ENCODE measurements around the gene APBA1. TPM values are rescaled to one million over a fixed set of nuclear protein-coding genes. Genes with fewer than 3 reads are reported as not detected.
"Not testable (repeated sequence)": the region's sequence is repeated elsewhere in the genome, so short reads cannot be mapped to it uniquely, and the experiment has no call there.

The APBA1 gene
- total RNA-seq, 1 donor from 2014 or later = 1.9 TPM

DNA sequence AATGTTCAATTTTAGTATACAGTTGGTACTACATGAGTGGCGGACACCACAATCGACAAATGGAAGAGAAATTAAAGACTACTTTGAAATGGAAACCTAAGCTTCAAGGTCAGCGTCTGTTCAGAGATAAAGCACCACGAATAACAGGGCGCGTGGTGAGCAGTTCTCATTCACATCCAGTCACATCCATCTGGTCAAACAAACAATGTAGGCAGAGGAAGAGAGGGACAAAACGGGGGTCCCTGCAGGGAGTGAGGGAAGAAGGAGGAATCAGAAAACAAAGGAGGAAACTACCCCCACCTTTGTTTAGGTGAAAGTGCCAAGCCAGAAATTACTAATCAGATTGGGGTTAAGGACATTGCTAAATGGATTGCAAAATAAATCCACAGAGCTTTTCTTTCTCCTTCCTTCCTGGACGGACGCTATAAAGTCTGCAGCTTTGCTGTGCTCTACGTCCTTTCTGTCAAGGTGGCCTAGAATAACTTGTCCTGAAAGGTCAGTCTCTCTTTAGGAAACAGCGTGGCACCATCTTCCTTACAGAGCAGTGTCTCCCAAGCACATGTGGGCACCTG, 208.6 kb downstream of the APBA1 start:
- intact Hi-C loops (cut with DNase I) = no loop called here
- no peak for DNase-seq (ENCODE audit: low spot score)

DNA sequence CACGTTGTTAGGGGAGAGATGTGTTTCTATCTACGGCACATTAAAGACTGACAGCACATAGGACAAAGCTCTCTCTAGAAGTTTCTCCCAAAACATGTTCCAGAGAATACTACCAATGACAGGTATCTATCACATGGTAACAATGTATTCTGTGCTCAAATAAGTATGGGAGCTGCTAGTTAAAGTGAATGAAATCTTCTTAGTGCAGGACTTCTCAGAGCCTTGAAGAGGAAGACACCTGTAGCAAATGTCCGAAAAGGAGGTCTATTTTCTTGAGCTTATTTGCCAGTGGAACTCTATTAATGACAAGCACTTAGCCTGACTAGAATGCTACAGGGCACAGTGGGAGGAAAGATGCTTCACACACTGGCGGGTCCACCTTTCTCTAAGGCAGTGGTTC, 209.8 kb downstream of the APBA1 start:
- DNase-seq (ENCODE audit: low spot score) = no peak
- intact Hi-C loops (cut with DNase I) = no loop called here

DNA sequence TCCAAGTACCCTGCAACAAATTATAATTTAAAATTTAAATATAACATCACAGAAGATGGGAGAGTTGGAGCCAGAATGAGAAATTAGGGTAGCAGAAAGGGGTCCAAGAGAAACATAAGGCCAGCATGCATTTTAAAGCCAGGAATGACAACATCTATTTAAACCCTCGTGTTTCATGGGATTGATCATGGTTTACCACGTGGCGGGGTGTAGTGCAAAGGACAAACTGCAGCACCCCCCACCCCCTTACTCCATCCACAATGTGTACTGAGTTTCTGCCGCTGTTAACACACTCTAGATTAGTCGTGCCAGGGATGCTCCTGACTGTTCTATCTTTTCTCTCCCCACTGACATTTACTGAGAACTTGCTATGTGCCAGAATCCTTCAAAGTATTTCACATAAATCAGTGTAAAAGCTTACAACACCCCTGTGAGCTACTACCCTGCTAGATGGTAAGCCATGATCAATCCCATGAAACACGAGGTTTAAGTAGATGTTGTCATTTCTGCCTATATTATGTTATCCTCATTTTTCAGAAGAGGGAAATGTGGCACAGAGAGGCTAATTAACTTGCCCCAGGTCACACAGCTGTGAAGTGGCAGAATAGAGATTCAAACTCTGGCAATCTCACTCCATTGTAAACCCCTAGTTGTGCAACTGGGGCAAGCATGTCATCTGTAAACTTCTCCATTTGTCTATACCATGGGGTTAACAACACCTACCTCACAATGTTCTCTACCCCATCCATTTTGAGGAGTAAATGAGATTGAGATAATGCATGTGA, 210.9 kb downstream of the APBA1 start:
- intact Hi-C loops (cut with DNase I) = no loop called here
- DNase-seq (ENCODE audit: low spot score) = no peak

DNA sequence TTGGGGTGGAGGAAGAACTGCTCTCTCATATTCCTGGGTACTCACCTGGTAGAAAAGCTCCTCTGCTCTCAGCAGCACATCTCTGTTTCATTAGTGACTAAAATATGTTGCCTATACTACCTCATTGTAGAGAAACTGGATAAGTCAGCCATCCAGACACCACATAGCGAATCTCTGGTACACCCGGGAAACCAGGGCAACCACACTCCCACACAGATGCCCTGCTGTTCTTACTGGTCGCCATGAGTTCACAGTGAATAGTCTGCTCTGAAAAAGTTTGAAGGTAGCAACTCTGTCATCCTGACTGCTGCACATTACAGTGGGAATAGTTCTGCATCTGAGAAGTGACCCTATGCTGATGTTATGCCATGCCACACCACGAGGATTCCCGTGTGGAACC, 212.2 kb downstream of the APBA1 start:
- no peak for DNase-seq (ENCODE audit: low spot score)
- intact Hi-C loops (cut with DNase I) = no loop called here

DNA sequence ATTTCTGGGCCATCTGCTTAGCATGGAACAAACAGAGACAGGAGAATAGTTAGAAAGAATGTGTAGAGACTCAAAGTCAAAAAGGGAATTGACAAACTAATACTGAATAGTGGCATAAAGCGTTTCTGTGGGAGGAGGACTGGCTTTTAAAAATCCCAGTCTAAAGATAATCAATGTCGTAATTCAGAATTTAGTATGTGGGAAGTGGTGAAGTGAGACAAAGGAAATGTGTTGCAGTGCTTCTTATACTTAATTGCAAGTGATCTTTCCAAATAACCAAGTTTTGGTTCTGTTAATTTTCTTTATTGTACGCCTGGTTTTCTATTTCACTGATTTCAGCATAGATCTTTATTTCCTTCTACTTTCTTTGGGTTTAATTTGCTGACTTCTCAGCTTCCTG, 214.0 kb downstream of the APBA1 start:
- DNase-seq (ENCODE audit: low spot score) = no peak
- intact Hi-C loops (cut with DNase I) = no loop called here

DNA sequence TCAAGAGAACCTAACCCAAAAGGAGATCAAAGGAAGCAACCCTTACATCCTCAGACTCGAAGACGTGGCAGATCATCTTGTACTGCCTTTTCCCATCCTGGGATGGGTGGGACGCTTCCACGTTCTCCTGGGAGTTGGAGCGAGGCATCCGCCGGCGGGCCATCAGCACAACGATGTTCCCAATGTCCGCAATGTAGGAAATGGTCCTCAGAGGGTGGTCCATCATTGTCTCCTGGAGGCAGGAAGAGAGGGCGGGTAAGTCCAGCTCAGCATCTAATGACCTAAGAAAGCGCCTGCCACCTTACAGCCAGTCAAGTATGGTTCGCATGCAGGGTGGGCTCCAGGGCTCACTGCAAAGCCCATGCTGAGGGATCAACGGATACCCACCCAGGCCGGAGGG, 216.0 kb downstream of the APBA1 start:
- DNase-seq (ENCODE audit: low spot score) = no peak
- intact Hi-C loops (cut with DNase I) = no loop called here

DNA sequence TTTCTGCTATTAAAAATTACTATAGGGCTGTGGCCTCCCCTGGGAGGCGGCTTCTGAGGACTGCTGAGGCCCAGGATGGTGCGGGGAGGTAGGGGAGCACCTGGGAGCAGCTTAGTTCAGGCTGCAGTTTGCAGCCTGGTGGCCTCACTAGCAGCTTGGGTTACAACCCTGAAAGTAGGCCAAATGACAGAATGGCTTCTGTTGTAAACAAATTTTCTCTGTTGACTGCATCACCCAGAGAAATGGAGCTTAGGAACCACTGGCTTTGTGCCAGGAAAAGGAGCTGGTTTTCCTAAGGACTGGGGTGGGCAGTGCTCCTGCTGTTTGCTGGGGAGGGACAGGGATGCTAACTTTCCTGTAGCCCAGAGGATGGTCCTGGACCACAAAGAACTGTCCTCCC, 216.9 kb downstream of the APBA1 start:
- no peak for DNase-seq (ENCODE audit: low spot score)
- intact Hi-C loops (cut with DNase I) = no loop called here

DNA sequence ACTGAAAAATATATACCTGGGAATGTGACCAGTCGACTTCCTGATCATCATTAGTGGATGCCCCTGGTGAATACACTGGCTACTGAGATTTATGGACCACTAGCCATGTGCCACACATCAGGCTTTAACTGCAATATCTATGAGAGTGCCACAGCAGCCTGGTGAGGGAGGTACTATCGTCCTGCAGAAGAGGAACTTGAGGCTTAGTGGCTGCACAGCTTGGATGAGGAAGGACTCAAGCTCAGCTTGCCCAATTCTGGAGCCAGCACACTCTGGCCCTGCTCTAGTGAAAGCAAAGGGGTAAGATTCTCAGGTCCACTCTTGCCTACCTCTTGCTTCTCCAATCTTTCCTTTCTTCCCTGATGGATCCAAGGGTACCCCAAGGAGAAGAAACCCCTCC, 217.8 kb downstream of the APBA1 start:
- intact Hi-C loops (cut with DNase I) = no loop called here
- DNase-seq (ENCODE audit: low spot score) = no peak

DNA sequence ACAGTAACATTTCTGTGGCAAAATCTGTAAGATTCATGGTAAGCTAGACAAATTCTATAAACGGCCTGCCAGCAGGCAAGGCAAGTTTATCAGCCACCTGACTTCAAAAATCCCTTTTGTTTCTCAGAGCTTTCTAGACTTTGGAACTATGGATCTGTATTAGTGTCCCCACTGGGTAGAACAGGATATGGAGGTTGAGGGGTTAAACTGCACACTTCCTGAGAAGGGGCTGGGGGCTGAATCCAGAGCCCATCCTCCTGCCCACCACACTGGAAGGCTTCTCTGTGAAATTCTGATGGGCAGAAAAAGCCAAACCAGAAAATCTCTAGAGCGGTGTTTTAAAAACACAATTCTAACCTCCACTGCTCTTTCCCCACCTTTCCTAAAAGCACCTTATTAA, 218.4 kb downstream of the APBA1 start:
- intact Hi-C loops (cut with DNase I) = no loop called here
- DNase-seq (ENCODE audit: low spot score) = no peak

DNA sequence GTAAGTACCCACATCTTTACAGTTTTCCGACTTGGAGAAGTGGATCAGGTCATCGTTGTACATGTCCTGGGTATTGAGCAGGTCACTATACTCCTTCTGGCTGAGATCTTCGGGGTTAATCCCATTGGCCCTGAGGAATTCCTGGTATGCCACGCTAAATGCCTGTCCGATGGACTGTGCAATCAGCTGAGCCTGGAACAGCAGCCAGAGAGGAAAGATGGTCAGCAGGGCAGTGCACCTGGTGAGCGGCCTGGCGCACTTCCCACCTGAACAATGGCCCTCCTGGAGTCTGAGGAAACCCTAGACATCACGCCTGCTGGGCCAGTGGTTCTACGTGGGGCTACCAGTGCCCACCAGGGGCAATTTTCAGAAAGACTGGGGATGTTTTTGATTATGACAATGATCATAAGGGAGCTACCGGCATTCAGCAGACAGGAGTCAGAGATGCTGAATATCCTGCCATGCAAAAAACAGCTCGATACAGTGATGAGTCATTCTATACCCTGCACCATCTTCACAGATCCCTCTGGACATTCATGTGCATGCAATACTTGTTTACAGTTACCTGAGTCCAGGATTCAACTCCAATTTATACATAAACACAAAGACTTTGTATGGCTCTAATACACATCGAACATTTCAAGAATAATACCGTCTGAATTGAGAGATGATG, 219.9 kb downstream of the APBA1 start:
- DNase-seq (ENCODE audit: low spot score) = no peak
- intact Hi-C loops (cut with DNase I) = no loop called here

DNA sequence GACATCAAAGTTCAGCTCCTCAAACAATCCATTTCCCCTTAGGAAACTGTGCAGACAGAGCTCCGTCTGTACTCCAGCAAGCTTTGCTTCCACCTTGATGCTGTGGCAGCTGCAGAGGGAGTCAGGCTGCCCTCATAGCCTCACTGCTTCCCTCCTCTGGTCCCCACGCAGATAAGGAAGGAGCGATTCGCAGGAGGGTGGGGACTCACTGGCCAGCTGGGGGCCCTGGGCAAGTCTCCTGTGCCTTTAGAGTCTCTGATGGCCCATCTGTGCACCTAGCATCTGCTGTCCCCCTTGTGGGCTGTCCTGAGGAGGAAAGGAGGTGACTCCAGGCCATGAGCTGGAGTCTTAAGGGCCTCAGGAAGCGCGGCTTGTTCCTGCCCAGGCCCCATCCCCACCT, 225.7 kb downstream of the APBA1 start:
- DNase-seq (ENCODE audit: low spot score) = no peak
- intact Hi-C loops (cut with DNase I) = no loop called here

DNA sequence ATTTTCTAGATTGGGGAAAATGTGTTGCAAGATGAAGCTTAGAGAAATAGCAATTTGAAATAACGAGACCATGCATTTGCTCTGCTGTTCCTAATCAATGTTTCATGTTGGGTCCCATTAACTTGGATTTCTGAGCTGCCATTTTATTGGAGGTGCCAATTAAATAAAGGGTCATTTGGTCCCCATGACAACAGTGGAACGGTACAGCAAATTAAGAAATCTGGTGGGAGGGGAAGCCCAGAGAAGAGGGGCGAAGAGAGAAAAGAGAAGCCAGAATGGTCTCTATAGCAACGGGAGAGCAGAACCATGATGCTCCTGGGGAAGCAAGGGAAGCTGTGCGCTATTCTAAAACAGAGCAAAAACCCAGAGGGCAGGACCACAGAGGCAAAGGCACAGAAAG, 226.9 kb downstream of the APBA1 start:
- DNase-seq (ENCODE audit: low spot score) = no peak
- intact Hi-C loops (cut with DNase I) = no loop called here

DNA sequence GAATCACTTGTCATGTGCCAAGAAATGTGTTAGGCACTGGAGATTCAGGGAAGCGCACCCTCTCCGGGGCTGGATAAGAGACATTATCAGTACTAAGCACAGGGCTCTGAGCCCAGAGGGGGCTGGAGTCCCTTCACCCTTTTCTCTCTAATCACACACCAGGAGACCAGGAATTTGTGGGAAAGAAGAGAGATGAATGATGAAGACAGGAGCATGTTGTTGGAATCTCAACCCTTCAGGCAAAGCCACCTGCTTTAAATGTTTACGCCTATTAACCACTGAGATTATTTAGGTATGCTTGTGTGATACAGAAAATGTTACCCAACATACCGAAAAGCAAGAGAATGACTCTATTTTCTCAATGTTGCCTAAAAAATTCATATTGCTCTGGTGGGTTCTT, 227.4 kb downstream of the APBA1 start:
- no peak for DNase-seq (ENCODE audit: low spot score)
- intact Hi-C loops (cut with DNase I) = no loop called here

DNA sequence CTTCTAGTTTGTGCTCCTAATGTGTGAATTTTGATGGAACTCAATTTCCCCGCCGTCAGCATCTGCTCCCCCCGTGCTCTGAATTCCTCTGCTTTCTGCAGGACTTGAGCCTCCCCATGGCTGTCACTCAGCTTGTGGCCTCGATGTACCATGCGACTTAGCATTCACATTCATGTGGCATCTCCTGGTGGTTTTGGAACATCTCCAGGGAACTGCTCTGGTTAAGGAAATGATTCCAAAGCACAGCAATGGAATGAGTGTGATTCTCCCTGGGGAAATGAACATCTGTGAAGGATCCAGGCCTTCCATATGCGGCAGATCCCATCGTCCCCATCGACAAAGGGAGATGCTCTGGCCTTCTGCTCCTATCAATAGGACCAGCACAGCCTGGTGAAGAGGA, 228.2 kb downstream of the APBA1 start:
- no peak for DNase-seq (ENCODE audit: low spot score)

DNA sequence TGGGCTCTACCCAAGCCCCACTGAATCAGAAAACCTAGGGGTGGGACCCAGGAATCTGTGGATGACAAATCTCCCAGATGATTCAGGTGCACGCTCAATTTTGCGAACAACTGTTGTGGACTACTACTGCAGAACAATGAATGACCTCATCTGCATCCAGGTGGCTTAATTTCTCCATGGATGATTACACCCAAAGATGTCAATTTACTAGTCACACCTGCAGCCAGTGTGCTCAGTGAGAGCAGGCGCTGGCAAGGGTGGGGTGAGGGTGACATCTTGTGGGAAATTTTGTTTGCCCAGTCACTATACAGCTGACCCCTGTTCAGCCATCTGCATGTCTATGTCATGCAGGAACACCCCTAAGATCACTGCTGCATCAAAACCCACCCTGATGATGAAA, 229.0 kb downstream of the APBA1 start:
- no peak for DNase-seq (ENCODE audit: low spot score)
- intact Hi-C loops (cut with DNase I) = no loop called here

More for the DNA sequence above, 228.2 kb downstream of the APBA1 start:
- intact Hi-C loops (cut with DNase I) = no loop called here

DNA sequence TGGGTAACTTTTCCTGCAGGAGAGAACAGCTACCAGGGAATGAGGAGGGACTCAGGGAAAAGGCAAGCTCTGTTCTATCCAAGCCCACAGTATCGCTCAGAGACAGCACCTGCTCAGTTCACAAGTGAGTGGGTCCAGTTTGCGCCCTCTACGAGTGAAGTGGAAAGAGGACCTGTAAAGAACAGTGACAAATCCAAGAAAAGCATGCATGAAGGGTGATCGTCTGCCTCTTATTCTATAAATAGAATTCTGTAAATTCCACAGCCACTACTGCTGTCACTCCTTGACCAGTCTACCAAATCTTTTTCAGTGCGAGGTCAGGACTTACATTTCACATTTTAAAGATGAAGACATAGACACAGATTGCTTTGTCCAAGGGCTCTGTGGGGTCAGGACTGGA, 229.7 kb downstream of the APBA1 start:
- DNase-seq (ENCODE audit: low spot score) = no peak
- intact Hi-C loops (cut with DNase I) = no loop called here

DNA sequence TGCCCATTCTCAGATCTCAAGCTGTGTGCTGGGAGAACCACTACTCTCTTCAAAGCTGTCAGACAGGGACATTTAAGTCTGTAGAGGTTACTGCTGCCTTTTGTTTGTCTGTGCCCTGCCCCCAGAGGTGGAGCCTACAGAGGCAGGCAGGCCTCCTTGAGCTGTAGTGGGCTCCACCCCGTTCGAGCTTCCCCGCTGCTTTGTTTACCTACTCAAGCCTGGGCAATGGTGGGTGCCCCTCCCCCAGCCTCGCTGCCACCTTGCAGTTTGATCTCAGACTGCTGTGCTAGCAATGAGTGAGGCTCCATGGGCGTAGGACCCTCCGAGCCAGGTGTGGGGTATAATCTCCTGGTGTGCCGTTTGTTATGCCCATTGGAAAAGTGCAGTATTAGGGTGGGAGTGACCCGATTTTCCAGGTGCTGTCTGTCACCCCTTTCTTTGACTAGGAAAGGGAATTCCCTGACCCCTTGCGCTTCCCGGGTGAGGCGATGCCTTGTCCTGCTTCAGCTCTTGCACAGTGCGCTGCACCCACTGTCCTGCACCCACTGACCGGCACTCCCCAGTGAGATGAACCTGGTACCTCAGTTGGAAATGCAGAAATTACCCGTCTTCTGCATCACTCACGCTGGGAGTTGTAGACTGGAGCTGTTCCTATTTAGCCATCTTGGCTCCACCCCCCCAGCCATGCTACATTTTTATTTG, 231.8 kb downstream of the APBA1 start:
- DNase-seq (ENCODE audit: low spot score); intact Hi-C loops (cut with DNase I): not testable (repeated sequence)

DNA sequence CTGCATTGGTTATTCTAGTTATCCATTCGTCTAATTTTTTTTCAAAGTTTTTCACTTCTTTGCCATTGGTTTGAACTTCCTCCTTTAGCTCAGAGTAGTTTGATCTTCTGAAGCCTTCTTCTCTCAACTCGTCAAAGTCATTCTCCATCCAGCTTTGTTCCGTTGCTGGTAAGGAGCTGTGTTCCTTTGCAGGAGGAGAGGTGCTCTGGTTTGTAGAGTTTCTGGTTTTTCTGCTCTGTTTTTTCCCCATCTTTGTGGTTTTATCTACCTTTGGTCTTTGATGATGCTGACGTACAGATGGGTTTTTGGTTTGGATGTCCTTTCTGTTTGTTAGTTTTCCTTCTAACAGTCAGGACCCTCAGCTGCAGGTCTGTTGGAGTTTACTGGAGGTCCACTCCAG, 232.5 kb downstream of the APBA1 start:
- DNase-seq (ENCODE audit: low spot score); intact Hi-C loops (cut with DNase I): not testable (repeated sequence)

DNA sequence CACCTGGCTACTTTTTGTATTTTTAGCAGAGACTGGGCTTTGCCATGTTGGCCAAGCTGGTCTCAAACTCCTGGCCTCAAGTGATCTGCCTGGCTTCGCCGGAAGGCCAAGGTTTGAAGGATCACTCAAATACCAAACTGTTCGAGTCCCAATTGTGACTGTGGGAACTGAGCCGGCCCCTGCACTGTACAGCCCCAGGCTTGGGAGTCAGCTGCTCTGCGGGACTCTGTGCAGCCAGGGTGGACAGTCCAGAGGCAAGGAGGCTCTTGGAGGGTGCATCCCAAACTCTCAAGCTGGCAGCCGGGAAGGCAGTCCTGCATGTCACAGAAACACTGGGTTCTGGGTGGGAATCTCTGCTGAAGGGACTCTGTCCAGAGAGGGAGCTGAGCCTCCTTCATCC, 238.2 kb downstream of the APBA1 start:
- intact Hi-C loops (cut with DNase I) = no loop called here
- DNase-seq (ENCODE audit: low spot score) = no peak

DNA sequence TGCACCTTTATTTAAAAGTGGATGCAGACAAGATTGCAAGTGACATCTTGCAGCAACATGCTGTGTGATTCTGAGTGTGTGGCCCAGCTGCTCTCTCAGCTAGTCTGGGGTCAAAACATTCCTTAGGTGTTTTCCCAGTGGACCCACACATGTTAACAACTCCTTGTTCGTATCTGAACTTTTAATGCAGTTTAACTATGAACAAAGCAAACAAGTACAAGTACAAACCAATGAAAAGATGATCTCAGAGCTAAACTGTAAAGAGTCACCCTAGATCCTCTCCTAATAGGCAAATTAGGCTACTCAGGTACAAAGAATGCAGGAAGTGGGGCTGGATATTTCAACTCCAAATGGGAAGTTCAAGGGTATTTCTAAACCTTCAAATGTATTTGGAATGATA, 238.8 kb downstream of the APBA1 start:
- DNase-seq (ENCODE audit: low spot score) = no peak
- intact Hi-C loops (cut with DNase I) = no loop called here

DNA sequence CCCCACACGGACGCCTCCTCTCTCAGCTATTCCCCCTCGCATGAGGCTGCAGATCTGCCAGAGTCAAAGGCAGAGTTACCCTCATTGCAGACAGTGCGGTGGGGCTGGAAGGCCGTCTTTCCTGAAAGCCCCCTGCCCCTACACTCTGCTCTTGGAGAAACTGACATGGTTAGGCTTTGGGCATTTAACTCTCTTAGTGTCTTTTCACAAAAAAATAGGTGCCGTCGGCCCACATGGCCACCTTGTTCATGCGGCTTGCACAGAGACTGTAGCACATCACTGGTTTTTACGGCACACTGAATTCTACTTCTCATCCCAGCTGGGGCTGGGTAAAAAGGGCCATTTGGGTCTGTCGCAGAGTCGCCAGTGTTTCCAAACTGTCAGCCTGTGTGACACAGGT, 239.5 kb downstream of the APBA1 start:
- intact Hi-C loops (cut with DNase I) = no loop called here
- DNase-seq (ENCODE audit: low spot score) = no peak
